ENCODE data around the gene SUDS3. TPM values are rescaled to one million over a fixed set of nuclear protein-coding genes. Genes with fewer than 3 reads are reported as not detected.

The SUDS3 gene
- total RNA-seq, 1 experiment from 2014 or later: 50.5 TPM

GRCh38 chr12:118368821-118369220 lies 7.5 kb upstream of the SUDS3 start:
- Histone ChIP-seq H3K79me2 (ENCODE audit: insufficient read depth, low read length) (no peaks in the 10 kb centered on the region), H3K23me2 (ENCODE audit: insufficient read length, low read depth, low read length, poor library complexity, severe bottlenecking) (peaks cover 20% of the 10 kb centered on the region)

More at GRCh38 chr12:118368821-118369220, 7.5 kb upstream of the SUDS3 start:
- Histone ChIP-seq H3K18ac (ENCODE audit: insufficient read length, low read depth, low read length) (no peak overlapping the region), H4K8ac (replicated peaks; ENCODE audit: insufficient read length, low read depth, low read length) (no peak overlapping the region), H3K4ac (ENCODE audit: low read depth, low read length) (no peak overlapping the region), H2BK15ac (ENCODE audit: low read depth, low read length) (no peak overlapping the region), H2AK5ac (ENCODE audit: insufficient read length, low read length) (no peak overlapping the region), H4K91ac (ENCODE audit: insufficient read length, low read depth, low read length) (no peak overlapping the region), H3K4me1 (ENCODE audit: insufficient read depth, low read length) (no peaks in the 10 kb centered on the region), H4K5ac (ENCODE audit: insufficient read length, low read depth, low read length) (no peak overlapping the region), H3K27me3 (ENCODE audit: insufficient read depth, low read length) (no peaks in the 10 kb centered on the region), H3K9me3 (ENCODE audit: control insufficient read depth, low read depth, low read length) (no peaks in the 10 kb centered on the region), H3K79me1 (ENCODE audit: insufficient read depth, low read depth, low read length, poor library complexity, severe bottlenecking) (no peaks in the 10 kb centered on the region), H2BK12ac (ENCODE audit: insufficient read length, low read depth, low read length) (no peak overlapping the region), H3T11ph (ENCODE audit: low read length) (no peak overlapping the region), H3K56ac (ENCODE audit: insufficient read length, low read depth, low read length) (no peak overlapping the region), H4K20me1 (ENCODE audit: control insufficient read depth, insufficient read depth, insufficient read length) (no peaks in the 10 kb centered on the region), H3K27ac (ENCODE audit: insufficient read length, low read depth, low read length) (no peak overlapping the region), H3K14ac (ENCODE audit: insufficient read depth, low read length) (no peak overlapping the region), H2AFZ (ENCODE audit: low read length) (no peak overlapping the region), H3K4me2 (ENCODE audit: insufficient read depth, insufficient read length, low read length) (no peak overlapping the region), H2BK120ac (ENCODE audit: low read depth, low read length, poor library complexity, severe bottlenecking) (no peak overlapping the region), H2BK5ac (ENCODE audit: insufficient read length, low read length) (no peak overlapping the region), H3K23ac (ENCODE audit: insufficient read length, low read depth, low read length) (no peak overlapping the region), H3K9ac (ENCODE audit: extremely low read depth, insufficient read length, low read length) (no peak overlapping the region), H2BK20ac (ENCODE audit: low read depth, low read length, poor library complexity, severe bottlenecking) (no peak overlapping the region)
- H3K4me3 Mint-ChIP-seq: no peak overlapping the region
- no peaks in the 10 kb centered on the region for H3K9me3 Mint-ChIP-seq
- no peak for TF ChIP-seq CTCF (conservative IDR thresholded peaks at IDR 0.05)
- no peak for DNase-seq
- H3K4me1 Mint-ChIP-seq: peaks cover 17 to 19% of the 10 kb centered on the region in 2 experiments
- no peaks in the 10 kb centered on the region; a peak in 1 of 7 replicates for H3K36me3 Mint-ChIP-seq (ENCODE audit: insufficient read depth in 1 of 3, low read depth in 3 of 3)
- peaks cover 29% of the 10 kb centered on the region for H3K27me3 Mint-ChIP-seq (ENCODE audit: low read depth)
- WGBS (ENCODE audit: extremely low coverage, insufficient read length, low lambda C conversion rate): no CpG with 5 or more reads among the region's 4 CpGs
- H3K27ac Mint-ChIP-seq: no peak overlapping the region
